ENCODE measurements around the gene PEG3.

The PEG3 gene

DNA sequence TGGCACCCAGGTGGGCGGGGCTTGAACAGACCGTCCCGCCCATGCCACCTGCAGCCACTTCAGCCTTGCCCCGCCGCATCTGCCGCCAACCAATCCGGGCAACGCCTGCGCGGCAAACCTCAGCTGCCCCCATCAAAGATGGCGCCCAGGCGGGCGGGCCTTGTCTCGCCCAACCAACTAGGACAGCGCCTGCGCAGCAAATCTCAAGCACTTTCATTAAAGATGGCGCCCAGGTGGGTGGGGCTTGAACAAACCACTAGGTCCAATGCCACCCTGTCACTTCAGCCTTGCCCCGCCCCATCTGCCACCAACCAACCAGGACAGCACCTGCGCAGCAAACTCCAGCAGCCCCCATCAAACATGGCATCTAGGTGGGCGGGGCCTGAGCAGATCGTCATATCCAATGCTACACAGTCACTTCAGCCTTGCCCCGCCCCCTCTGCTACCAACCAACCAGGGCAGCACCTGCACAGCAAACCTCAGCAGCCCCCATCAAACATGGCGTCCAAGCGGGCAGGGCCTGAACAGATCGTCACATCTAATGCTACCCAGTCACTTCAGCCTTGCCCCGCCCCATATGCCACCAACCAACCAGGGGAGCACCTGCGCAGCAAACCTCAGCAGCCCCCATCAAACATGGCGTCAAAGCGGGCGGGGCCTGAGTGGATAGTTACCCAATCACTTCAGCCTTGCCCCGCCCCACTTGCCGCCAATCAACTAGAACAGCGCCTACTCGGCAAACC, 1.4 kb downstream of the PEG3 start:
- no peak for DNase-seq (ENCODE audit: low read depth in 2 of 2)

DNA sequence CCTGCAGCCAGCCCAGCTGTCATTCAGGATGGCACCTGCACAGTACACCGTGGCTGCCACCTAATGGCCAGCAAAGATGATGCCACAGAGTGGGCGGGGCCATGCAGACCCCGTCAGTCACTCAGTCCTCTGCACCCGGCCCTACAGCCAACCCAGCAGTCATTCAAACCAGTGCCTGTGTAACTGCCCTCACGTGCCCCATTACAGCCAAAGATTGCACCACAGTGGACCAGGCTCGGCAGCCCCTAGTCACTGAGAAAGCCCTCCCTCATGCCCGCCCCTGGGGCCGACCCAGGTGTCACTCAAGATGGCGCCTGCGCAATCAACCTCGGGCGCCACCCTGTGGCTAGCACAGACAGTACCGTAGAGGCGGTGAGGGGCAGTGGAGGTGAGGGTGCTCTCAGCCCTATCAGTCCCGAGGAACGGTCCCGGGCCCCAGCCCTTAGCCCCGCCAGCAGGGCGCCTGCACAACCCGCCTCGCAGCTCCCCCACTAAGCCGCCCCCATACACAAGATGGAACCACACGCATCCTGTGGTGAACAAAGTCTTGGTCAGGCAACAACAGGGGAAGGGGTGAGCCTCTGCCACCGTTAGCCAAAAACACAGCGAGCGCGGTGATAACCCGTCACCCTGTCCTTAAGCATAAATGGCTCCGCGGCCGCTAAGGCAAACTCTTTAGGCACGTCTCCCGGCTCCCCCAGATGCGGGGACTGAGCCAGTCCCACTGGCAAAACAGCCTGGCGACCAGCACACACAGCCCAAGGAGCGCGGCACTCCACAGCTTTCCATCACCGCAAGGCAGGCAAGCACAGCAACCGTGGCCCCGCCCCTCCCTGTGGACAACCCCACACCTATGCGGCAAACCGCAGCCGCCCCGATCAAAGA, 2.3 kb downstream of the PEG3 start:
- DNase-seq (ENCODE audit: low read depth in 2 of 2), result no peak

DNA sequence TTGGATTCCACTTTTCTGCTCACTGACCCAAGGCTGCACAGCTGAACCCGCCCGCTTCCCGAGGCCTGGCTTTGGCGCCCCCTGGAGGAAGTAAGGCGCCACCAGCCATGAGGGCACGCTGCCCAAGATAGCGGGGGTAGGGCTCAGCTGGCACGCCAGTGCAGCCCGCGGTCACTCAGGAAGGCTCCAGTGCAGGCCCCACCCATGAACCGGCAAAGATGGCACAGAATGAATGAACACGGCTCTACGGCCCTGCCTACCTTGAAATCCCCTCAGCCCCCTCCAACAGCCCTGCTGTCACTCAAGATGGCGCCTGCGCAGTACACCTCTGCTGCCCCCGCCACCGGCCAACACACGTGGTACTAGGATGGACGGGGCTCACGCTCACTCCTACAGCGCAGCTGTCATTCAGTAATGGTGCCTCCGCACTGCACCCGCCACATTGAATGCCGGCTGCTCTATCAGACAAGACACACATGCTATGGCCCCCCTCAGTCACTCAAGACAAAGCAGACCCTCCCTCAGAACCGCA, 3.0 kb downstream of the PEG3 start:
- no peak for DNase-seq (ENCODE audit: low read depth in 2 of 2)

DNA sequence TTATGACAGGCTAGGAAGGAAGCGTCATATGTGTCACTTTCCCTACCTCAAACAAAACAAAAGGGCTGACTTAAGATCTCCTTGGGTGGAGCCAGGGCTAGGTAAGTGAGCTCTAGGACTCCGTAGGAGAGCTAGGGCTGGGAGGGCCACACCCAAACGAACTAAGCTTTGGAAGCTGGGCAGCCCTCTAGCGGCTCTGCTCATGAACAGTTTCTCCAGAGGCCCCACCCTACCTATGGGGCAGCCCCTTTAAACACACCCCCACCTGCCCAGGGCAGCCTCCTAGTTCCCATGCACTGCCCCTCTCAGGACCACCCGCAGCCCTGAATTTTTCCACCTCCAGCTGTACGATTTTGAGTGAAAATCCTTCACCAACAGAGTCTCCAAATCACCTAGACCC, 3.5 kb downstream of the PEG3 start:
- no peak for DNase-seq (ENCODE audit: low read depth in 2 of 2)

DNA sequence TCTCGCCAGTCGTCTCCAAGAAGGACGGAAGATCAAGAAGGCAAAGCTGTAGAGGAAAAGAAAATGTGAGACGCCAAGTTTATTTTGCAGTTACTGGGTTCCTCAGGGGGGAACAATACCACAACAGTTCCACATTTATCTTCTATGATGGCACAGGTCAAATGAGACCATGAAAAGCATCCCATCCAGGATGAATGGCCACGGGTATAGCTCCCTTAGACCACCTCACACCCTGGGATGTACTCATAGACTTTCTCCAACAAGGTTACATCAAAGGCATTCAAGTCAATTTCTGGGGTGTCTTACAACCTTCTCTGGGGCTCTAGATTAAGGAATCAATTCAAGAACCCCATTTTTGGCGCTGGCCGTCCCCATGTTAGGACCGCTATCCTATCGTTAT, 4.5 kb downstream of the PEG3 start:
- no peak for DNase-seq (ENCODE audit: low read depth in 2 of 2)

DNA sequence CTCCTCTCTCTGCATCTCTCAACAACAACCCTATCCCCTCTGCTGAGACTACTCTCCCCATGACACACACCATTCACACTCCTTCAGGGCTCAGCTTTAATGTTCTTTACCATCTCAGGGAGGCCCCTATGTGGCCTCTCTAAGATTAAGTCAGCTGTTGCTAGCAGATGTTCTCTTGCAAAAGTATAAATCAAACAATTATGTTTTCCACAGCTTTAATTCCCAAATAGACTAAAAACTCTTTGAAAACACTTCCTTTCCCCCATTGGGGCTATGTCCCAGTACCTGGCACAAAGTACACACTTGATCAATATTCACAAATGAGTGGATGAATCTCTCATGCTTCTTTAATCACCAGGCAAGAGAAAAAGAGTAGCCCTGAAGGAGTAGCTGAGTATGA, 5.1 kb downstream of the PEG3 start:
- DNase-seq (ENCODE audit: low read depth in 2 of 2), result no peak

DNA sequence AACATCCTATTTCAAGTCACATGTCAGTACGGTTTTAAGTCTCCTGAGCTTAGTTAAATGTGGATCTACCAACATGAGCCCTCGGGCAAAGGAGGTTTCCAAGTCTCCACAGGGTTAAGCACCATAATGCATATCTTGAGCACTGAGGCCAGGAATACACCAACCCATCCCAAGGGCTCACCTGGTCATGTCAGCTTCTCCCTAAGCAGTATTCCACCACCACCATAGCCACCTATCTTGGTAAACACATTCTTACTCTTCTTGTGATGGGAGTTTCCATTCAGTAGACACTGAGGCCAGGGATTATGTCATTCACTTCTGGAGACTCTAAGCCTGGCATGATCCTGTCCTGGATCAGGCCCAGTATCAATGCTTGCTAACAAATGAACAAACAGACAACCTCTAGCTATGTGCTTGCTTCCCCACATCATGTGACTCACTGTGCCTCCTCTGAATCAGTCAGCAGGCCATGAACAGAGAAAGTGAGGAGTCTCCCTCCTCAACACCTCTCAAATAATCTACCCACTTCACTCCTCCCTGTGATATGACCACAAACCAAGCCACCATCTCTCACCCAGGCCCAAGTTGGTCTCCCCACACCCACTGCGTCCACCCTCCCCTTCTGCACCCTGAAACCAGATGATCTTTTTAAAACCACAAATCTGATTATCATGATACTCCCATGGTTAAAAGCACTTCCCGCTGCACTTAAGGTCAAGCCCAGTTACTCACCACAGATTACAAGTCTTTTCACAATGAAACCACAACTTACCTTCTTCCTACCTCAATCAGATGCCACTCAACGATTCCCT, 5.8 kb downstream of the PEG3 start:
- DNase-seq (ENCODE audit: low read depth in 2 of 2), result no peak

DNA sequence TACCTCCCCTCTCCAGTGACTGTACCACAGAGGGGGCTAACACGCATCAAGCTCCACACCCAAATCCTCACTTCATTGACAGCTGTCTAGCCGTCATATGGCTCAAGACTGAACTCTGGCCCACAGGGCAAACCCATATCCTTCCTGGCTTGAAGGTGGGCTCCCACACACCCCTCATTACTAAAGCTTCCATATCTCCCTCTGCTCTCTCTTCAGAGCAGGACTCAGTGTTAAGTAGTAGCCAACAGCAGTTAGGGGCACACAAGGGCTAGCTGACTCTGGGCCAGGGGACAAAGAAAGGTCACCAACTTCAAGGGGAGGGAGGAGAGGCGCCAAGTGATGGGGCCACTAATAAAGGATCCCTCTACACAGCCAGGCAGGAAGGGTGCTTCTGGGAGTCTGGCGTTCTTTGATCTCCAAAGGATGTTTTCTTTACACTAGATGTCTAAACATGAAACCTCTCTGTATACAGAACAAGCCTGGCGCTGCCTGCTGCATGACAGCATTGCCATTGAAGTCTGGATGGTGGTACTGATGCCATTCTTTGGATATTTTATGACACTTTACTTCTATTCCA, 8.1 kb downstream of the PEG3 start:
- DNase-seq (ENCODE audit: low read depth in 2 of 2), result no peak

DNA sequence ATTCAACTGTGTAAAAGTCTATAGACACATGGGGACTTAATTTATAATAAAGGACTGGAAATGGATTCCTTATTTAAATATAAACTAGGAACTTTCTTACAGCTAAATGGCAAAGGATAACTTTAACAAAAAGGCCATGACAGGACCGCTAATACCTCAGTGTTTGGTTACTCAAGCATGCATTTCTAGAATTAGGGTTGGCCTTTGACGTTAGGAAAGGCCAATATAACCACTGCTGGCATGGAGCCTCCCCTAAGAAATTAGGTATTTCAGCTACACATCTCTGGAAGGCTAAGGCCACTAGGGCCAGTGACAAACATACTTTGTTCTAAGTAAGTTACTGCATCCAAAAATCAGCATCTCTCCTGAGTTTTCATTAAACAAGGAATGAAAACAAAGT, 9.3 kb downstream of the PEG3 start:
- DNase-seq (ENCODE audit: low read depth in 2 of 2), result no peak

DNA sequence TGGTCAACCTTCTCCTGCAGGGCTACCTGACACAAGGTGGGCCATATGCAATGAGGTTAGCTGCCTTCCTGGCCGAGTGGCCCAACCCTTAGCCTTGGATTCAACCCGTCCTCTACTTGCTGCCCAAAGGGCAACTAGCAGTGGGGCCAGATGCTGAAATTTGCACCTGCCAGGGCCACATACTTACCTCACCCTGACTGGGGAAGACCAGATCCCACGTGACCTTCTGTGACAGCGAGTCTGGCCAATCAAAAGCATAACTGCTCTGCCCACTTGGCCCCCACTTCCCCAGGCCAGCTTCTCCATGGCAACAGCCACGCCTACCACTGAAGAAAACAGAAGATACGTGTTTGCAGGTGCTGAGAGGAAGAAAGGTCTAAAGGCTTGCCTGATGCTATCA, 10.9 kb downstream of the PEG3 start:
- no peak for DNase-seq (ENCODE audit: low read depth in 2 of 2)

DNA sequence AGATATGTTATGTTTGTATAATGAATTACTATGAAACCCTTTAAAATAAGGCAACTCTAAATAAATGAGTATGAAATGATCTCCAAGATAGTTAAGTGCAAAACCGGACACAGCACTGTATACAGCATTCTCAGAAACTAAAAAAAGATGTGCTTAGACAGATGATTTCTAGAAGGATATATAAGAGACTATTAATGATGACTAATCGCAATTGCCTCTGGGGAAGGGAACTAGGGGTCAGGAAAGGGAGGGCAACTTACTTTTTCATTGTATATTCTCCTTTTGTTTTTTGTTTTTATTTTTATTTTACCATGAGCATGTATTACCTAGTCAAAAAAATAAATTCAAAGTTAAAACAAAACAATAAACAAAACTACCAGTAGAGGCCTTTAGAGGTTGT, 12.8 kb downstream of the PEG3 start:
- no peak for DNase-seq (ENCODE audit: low read depth in 2 of 2)

DNA sequence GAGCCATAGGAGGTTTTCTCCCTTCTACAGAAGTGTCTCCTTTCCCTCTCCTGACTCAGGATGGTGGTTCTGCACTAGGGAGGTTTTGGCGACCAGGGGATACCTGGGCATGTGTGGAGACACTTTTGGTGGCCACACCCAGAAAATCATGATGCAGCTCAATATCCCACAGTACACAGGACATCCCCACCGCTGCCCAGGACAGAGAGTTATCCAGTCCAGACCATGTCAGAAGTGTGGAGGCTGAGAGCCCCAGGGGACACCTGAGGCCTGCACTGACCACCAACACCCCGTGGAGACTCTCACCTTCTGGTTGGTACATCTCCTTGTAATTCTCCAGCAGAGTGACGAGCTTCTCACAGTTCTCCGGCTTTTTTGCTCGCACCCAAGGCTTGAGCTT, 16.6 kb downstream of the PEG3 start:
- DNase-seq (ENCODE audit: low read depth in 2 of 2), result no peak

DNA sequence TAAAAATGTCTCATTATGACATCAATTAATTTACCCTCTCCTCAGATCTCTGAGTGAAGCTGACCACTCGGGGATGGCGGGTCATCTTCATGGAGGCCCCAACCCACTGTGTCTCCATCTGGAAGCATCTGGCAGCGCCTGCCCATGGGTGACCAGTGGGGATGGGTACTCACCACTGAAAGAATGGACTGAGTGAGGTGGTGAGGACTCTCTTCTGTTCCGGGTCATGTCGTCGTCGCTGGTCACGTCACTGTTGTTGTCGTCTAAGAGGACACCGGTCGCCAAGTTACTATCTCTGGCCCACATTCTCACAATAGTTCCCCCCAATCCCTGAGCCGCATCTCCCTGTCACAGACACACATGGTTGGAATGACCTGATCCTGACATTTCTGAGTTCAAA, 17.1 kb downstream of the PEG3 start:
- DNase-seq (ENCODE audit: low read depth in 2 of 2), result no peak

DNA sequence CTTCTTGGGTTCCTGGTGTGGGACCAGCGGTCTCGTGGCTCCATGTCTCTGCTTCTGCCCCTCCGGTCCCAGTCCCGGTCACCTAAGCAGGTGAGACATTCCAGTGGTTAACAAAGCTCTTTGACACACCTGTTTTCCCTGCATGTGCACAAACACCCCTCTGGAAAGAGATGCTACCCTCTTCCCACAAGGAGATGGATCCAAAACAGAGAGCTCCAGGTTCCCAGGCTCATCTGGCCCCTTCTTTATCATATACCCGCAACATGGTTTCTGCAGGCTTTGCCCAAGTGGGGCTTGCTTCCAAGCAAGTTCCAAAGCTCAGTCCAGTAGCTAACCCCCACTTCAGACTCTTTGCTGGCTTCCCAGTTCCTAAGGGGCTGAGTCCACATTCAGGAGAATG, 17.8 kb downstream of the PEG3 start:
- DNase-seq (ENCODE audit: low read depth in 2 of 2), result no peak

DNA sequence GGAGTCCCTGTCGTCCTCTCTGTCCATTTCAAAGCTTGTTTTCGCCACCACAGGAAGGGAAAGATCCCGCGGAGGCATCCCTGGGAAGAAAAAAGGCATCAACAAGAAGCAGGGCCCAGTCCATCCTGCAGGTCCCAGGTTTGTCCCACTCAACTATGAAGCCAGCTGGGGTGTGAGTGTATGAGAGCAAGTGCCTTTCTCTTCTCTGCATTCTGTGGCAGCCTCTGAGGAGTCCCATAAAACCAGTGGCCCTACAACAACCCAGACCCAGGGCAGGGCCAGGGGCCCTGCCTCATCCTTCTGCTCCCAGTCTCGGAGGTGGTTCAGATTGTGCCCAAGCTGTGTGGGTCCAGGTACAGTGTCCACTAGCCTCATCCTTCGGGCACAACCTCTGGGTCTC, 18.9 kb downstream of the PEG3 start:
- DNase-seq (ENCODE audit: low read depth in 2 of 2), result no peak

DNA sequence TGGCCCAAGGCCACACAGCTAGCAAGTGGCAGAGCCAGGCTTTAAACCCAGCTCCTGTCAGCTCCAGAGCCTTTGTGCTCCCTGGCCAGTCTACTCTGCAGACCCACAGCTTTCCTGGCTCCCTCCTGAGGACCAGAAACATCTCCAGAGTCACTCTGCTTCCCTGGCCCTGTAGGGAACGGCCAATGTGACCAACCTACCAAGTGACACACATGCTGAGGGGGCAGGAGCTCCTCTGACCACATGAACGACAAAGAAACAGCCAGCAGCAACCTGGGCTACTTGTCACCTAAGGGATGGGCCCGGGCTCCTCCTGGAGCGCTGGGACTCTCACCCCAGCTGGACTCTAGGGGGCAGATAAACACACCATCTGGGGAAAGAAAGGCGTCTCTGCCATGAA, 19.3 kb downstream of the PEG3 start:
- no peak for DNase-seq (ENCODE audit: low read depth in 2 of 2)

DNA sequence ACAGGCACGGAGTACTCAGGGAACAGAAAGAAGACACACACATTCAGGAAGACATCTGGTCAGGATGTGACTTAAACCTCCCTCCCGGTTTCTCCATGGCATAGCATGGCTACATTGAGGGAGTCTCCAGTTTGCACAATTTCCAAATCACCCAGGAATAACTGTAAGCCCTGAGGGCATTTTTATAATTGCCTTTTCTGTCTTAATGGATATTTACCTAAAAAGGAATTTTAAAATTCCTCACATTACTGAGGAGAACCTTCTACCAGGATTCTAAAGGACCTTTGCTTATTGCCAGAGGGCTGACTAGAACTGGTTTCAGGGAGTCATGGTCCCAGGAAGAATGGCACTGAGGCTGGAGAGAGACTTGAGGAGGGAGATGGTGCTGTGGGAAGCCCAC, 21.4 kb downstream of the PEG3 start:
- DNase-seq (ENCODE audit: low read depth in 2 of 2), result no peak

DNA sequence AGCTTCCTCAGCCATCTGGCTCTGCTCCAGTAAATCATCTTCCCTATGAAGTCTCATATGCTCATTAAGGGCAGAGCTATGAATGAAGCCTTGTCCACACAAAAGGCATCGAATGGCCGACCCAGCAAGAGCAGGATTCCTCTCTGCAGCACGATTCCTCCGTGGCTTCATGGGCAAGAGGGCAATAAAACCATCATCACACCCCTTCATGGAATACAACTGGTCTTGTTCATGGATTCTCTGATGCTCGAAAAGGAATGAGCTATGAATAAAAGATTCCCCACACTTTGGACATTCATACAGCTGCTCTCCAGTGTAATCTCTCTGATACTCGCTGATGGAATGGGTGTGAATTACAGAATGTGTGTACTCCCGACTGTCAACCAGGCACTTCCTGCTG, 25.9 kb downstream of the PEG3 start:
- DNase-seq (ENCODE audit: low read depth in 2 of 2), result no peak

DNA sequence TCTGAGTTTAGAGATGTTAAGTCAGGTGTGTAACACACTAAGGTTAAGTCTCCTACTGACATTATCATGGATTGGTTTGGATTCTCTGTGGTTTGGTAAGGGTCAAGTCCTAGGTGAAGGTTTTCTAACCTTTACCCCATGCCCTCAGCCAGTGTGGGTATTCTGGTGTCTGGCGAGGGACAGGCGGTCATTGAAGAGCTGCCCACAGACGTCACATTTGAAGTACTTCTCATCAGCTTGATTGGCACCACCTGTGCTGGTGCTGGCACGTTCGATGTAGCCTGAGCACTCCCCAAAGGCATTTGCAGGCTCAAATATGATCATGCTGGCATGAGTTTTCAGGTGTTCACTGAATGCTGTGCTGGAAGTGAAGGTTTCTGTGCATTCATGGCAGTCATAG, 27.0 kb downstream of the PEG3 start:
- DNase-seq (ENCODE audit: low read depth in 2 of 2), result no peak

DNA sequence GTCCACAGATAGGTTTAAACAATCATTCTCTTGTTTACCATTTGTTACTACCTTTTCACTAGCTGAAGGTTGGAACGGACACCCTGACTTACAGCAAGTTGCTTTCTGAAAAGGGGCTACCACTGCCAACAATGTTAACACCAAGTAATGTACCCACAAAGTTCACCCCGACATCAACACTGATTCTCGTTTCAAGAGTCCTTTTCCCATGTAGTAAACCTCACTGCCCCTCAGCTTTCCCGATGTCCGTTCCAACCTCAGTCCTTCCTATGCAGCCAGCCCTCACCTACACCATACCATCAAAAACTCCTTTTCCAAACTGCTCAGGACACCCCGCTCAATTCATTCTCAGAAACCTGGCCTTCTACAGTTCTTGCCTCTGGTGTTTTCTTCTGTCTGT, 29.0 kb downstream of the PEG3 start:
- no peak for DNase-seq (ENCODE audit: low read depth in 2 of 2)

DNA sequence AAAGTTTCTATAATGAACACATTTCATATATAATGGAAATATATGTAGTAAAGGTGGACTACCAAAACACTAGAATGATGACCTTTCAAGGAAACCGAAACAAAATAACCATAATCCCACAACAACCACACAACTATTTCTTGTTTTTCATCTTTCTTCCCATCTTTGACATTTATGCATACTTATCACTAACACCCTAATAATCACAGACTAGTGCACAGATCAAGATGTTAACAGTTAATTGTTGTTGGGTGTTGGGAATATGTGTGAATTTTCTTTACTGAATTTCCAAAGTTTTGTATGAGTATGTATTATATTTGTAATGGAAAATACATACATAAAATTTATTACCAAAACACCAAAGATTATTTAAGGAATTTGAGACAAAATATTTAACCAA, 30.3 kb downstream of the PEG3 start:
- no peak for DNase-seq (ENCODE audit: low read depth in 2 of 2)

All from stimulated activated CD4-positive, alpha-beta T cell treated with anti-CD3 and anti-CD28 coated beads, Interleukin-1b, Interleukin-23, amount 100 ng/mL, for 1 hour (primary cell).